HFF-Myc (cell line): Measurements from ENCODE around the gene ATG4B.

Source experiments
- DNase-seq: peaks from one replicate; pipeline ENCODE4 v3.0.0-alpha.2; 2011; ENCODE audit warnings: low read depth; ENCODE audit errors: extremely low read depth
- H3K4me3 ChIP-seq: replicated peaks from 2 replicates; pipeline ENCODE4 v1.5.1; 2011; ENCODE audit warnings: low read depth, mild to moderate bottlenecking, control low read depth, low read length
- CTCF ChIP-seq: IDR thresholded peaks from 2 replicates; pipeline ENCODE4 v1.5.1; 2012; ENCODE audit warnings: mild to moderate bottlenecking, low read depth, low read length, control low read depth; ENCODE audit errors: missing control alignments

The ATG4B gene

DNA sequence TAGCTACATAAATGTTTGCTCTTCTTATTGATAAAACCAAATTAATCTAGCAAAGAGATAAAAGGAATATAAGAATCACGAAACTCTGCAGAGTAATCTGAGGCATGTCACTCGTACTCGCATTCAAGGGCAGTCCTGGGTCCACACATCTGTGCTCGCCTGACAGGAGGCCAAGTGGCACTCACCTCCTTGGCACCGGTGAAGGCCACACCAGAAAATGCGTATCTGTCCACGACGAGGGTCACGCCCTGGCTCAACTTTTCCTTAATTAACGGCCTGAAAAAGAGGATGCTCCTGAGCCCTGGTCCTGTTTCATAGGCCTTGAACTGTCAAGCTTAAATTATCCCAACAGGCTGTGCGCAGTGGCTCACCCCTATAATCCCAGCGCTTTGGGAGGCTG is 42.6 kb downstream of the ATG4B start:
- no peak for TF ChIP-seq CTCF
- H3K4me3 ChIP-seq: no peak overlapping the region
- no peak for DNase-seq

- peak; percentile 82 for DNase-seq
- no peak overlapping the region for H3K4me3 ChIP-seq
- no peak for TF ChIP-seq CTCF
These were observed 43.5 kb downstream of the ATG4B start for GRCh38 chr2:241680827-241681599.

DNA sequence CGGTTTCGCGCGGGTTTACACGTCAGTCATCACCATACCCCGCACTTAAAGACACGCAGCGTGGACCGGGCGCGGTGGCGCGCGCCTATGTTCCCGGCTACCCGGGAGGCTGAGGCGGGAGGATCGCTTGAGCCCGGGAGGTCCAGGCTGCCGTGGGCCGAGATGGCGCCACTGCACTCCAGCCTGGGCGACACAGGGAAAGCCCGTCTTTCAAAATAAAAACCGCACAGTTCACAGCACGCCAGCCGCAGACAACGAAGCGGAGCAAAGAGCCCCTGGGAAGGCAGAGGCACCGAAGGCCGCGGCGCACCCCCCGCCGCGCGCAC is 48.8 kb downstream of the ATG4B start:
- no peak for TF ChIP-seq CTCF
- no peak for DNase-seq

DNA sequence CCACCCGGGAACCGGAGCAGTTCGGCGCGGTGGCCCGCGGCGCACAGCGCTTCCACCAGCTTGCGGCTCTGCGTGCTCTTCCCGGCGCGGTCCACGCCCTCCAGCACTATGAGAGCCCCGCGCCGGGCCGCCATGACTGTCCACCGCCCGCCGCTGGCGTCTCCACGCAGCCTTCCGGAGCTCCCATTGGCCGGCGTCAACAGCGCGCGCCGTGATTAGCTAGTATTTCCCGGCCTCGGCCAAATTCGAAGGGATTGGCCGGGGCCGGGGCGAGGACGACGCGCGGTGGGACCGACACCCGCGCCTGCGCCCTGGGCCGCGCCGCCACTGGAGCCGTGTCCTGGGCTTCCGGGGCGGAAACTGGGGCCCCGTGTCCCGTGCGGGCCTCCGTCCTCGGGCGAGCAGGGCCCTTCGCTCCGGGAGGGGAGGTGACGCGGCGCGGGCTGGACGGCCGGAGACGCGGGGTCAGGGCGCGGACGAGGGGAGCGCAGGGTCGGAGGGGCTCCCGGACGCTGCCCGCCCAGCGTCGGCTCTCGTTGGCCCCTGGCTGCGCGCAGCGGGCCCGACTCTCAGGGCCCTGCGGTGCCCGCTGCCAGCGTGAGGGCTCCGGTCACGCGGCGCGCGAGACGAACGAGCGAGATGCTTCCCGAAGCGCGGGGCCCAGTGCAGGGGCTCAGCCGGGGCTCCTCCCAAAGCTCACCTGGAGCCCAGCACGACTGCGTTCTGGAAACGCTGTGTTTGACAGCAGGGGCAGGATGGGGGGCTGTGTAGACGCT is 49.3 kb downstream of the ATG4B start, which contains the start of gene DTYMK:
Gene DTYMK (minus strand): TSS at position 166 of the 776 bp plus-strand sequence. CDS start 32 bp downstream, at position 134.
- H3K4me3 ChIP-seq: peak within 1 kb of the TSS; percentile 97
- peak; percentile 65 for DNase-seq
- TF ChIP-seq CTCF: no peak

More for the DNA sequence above, 48.8 kb downstream of the ATG4B start:
- peak overlapping the region; percentile 97 for H3K4me3 ChIP-seq

- no peak overlapping the region for H3K4me3 ChIP-seq
These were observed 51.8 kb downstream of the ATG4B start for GRCh38 chr2:241689306-241689705.

DNA sequence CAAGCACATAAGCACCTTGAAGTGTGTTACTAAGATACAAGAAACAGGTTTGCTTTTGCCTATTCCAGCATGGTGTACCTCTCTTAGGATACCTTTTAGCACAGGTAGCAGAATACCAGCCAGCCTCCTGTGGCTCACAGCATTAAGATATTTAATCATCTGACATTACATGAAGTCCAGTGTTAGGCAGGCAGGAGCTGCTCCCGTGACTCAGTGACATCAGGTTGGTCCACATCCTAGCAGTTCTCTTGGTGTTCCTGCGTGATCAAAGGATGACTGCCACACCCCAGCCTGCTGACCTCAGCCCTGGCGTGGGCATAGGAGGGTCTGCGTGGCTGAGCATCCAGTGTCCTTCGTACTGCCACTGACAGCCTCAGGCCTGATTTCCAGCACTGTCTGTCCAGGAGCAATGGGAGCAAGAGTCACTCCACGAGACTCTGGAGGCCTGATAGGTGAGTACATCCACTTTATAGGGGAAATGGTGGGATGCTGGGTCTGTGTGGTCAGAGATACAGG is 52.8 kb downstream of the ATG4B start:
- no peak for DNase-seq
- no peak overlapping the region for H3K4me3 ChIP-seq
- TF ChIP-seq CTCF: no peak

More at GRCh38 chr2:241689306-241689705, 51.8 kb downstream of the ATG4B start:
- no peak for DNase-seq
- no peak for TF ChIP-seq CTCF
